ENCODE measurements around the gene PRRC2A.

Gene PRRC2A

DNA sequence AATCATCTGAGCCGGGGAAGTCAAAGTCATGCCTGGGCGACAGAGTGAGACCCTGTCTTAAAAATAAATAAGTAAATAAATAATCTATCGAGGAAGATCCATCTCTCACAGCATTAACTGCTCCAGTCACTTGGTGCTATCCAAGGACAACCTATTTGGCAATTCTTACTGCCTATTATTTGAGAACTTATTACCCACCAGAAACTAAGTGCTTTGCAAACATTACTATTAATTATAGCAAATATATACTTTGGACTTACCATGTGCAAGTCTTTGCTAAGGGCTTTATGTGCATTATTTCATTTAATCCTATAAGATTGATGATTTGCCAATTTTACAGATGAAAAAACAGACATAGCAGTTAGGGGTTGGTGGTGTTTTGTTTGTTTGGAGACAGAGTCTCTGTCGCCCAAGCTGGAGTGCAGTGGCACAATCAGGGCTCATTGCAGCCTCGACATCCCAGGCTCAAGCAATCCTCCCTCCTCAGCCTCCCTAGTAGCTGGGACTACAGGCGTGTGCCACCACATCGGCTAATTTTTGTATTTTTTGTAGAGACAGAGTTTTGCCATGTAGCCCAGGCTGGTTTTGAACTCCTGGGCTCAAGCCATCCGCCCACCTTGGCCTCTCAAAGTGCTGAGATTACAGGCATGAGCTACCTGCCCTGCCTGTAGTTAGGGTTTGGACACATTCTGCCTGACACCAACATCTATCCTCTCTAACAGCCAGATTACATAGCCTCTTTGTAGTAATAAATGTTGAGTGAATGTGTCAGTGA lies 34.2 kb downstream of the PRRC2A start:
- no peak for DNase-seq

DNA sequence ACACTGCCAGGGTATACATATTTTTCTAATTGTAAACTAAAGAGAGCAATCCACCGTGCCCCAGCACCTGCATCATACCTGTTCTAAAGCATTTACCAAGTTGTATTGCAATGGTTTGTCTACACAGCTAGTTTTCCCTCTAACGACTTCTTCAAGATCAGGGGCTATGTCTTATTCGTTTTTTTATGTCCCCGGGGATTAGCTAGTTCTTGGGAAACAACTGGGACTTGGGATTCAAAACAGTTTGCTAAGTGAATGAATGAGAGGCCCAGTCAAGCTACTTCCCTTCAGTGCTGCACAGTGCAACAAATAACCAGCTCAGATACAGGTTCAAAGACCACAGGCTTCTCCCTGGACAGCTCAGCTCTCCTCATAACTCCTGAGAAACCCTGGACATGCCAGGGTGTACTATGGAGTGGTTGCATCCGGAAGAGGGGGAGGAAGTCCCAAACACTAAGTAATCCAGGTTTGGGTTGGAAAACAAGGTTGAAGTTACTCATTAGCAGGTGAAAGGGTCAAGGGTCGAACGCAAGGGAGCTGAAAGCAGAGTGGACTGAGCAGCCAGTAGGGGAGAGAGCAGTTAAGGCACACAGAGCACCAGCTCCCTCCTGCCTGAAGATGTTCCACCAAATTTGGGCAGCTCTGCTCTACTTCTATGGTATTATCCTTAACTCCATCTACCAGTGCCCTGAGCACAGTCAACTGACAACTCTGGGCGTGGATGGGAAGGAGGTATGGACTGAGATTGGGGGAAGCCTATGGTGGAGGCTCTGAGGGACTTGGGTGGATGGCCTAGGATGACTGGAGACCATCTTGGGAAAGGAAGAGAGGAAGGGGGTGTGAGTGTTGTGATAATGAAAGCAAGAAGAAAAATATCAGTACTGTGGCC lies 35.1 kb downstream of the PRRC2A start, which contains the start of gene APOM:
Gene APOM, plus strand, starts transcription at position 546 of the 889 bp plus-strand sequence. Its CDS starts 73 bp downstream, at position 619.
- no peak for DNase-seq

DNA sequence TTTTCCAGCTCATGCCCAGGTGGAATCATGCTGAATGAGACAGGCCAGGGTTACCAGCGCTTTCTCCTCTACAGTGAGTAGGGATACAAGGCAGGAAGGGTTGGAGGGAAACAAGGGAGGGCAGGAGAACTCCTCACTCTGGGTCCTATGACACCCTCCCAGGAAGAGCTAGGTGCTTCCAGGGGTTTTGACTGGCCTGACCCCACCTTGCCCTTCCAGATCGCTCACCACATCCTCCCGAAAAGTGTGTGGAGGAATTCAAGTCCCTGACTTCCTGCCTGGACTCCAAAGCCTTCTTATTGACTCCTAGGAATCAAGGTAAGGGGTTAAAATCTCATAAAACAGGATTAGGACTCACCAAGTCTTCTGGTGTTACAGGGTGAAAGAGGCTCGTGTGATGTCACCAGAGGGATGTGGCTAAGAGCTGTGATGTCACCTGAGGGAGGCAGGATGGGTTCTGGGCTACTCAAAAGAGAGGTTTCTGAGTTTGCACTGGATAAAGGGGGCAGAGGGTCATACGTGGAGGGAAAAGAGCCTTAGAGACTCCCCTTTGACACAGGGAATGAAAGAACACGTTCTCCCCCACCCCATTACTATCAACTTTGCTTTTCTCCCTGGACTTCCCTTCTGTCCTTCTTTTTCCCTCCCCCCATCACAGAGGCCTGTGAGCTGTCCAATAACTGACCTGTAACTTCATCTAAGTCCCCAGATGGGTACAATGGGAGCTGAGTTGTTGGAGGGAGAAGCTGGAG lies 37.1 kb downstream of the PRRC2A start:
- DNase-seq = peak; percentile 39

GRCh38 chr6:31658158-31658688 lies 37.7 kb downstream of the PRRC2A start:
- DNase-seq = no peak

DNA sequence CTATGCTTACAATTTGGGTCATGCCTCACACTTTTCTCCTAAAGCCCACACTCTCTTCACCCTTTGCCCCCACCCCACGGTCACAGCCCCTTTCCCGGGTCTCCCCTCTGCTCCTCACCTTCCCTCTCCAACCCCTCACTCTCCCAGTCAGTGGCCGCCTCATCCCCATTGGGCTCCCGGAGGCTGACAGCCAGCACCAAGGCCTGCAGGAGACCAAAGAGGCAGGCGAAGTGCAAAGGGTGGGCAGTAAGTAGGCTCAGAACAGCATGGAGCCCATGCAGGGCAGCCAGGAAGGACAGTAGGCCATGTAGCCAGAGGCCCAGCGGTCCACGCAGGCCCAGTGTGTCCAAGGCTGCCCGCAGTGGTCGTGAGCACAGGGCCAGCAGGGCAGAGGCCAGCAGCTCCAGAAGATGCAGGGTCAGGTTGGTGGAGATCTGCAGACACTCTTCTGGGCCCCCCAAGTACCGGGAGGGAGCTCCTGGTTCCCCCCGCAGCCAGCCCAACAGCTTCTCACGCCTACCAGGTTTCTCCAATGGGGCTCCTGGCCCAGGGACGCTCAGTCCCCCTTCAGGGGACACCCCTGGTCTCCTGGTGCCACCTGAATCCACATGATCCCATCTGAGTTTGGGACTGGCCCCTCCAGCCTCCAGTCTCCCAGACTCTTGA lies 38.6 kb downstream of the PRRC2A start:
- DNase-seq = no peak

DNA sequence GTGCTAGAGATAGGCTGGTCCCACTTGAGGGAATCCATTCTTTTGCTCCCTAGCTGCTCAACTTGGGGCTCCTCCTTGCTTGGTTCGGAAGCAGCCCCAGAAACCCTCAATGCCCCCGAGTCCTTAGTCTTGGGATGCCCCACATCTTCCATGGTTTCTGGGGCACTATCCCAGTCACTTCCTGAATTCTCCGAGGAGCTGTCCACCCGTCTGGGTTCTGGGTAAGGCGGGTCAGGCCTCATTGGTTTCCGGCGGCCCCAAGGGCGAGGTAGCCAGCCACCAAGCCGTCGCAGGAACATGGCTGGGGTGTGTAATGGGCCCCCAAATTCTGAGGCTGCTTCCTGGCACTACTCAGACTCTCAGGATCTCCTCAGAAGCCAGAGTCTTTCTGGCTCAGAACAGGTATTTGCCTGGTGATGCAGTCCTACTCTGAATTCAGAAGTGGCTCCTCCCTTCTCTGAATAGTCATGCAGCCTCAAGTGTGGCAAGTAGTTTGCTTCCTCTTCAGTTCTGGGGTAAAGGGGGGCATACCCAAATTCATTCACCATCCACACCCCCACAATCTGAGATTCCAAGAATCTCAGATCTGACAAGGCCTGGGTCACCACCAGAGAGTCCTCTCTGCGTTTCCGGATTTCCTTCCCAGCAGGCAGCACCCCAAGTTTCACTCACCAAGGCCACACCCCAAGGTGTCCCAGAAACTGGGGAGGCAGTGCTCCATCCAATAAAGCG lies 39.3 kb downstream of the PRRC2A start:
- DNase-seq = peak; percentile 46

DNA sequence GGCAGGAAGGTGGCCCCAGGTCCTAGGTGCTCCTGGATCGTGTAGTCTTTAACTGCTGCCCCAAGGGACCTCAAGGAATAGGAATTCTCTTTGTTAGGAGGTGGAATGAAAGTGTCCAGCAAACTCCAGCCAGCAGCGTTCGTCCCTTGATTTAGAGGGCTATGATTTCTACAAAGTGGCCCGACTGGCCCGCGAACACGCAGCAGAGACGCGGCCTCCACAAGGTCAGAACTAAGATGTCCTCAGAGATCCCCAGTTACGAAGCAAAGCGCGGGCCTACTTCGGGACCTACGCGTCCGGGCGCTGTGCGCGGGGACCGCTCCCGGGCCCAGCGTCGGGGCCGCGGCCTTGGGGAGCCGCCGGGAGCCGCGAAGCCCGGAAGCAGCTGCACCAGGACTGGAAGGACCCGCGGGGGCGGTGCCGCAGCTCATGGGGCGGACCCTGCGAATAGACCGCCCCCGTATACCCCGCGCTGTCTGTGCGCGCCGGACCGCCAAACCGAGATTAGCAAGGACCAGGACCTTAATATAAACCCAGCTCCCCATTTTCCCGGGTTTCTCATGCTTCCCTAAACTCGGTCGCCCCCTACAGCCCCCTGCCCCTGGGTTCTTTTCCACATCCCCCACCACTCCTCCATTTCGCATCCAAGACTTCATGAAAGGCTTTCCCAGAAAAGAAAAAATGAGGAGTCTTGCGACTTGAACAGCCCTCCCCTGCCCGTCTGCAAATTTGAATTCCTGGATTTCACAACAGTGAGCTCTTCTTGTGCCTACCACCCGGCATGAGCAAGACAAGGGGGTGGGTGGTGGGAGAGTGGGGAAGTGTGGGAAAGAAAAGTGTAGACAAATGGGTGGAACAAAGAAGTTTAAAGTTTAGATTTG lies 40.1 kb downstream of the PRRC2A start, which contains the start of gene C6orf47:
Gene C6orf47, minus strand, starts transcription at position 398 of the 881 bp plus-strand sequence. CDS start 831 bp downstream, outside the sequence.
- DNase-seq = peak; percentile 76

DNA sequence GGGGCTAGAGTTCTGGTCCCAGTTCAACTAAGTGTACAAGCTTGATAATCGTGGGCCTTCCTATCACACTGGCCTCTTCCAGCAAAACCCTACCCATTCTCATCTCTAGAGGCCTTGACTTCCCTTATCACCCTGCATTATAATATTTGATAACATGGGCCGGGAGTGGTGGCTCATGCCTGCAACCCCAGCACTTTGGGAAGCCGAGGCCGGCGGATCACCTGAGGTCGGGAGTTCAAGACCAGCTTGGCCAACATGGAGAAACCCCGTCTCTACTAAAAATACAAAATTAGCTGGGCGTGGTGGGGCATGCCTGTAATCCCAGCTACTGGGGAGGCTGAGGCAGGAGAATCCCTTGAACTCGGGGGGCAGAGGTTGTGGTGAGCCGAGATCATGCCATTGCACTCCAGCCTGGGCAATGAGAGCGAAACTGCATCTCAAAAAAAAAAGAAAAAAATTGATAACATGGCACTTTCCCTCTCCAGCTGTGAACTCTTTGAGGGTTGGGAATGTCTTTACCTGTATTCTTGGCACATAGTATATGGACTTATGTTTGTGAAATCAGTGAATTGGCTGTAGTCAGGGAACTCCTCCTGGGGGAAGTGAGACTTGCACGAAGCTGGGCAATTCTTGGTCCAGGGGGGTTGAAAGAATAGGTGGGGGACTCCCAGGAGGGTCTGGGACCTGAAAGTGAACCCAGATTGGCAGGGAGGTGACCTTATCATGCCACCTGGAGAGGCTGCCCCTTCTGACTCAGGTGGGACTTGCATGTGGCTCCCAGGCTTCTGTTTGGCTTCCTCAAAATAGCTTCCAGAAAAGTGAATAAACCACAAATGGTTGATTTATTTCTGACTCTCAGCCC lies 41.0 kb downstream of the PRRC2A start:
- DNase-seq = no peak

- no peak for DNase-seq
Observed at GRCh38 chr6:31662124-31662723, 41.7 kb downstream of the PRRC2A start.

- no peak for DNase-seq
Observed at GRCh38 chr6:31663126-31663960, 42.8 kb downstream of the PRRC2A start.

GRCh38 chr6:31663961-31664789 lies 43.7 kb downstream of the PRRC2A start:
- DNase-seq = no peak

DNA sequence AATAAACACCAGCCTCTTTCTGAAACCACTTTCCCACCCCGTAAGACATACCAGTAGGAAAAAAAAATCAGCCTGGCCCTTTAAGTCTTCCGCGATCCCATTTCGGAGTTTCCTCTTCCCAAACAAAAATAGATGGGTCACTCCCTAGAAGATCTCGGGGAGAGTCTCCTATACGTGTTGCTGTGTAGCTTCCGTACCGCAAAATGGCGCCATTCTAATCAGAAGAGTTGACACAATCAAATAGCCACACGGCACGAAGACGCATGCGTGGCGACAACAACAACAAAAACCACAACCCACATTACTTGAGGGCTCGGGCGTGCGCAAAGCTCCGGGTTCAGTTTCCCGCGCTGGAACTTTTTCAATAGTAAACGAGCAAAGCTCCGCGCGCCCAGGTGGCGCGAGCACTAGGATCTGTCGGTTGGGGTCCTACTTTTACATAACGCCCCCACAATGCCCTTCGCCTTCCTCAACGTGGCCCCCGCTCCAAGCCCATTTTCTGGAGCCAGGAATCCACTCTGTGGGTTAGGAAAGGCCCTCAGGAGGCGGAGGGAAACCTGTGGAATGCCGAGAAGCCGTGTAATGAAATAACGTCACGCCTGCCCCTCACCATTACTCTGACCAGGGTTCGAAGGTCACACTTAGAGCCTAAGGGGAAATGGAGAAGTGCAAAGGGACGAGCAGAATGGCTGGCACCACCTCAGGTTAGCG lies 44.4 kb downstream of the PRRC2A start, which contains the start of gene GPANK1:
Gene GPANK1, minus strand, starts transcription at position 208 of the 711 bp plus-strand sequence. CDS start 519 bp downstream, outside the sequence.
- DNase-seq = peak; percentile 94

- DNase-seq = peak; percentile 98
Observed at GRCh38 chr6:31665501-31666336, 45.2 kb downstream of the PRRC2A start, which contains the start of gene CSNK2B. Gene CSNK2B, plus strand, starts transcription at chr6:31666080. Its CDS starts 752 bp downstream, at chr6:31666832.

DNA sequence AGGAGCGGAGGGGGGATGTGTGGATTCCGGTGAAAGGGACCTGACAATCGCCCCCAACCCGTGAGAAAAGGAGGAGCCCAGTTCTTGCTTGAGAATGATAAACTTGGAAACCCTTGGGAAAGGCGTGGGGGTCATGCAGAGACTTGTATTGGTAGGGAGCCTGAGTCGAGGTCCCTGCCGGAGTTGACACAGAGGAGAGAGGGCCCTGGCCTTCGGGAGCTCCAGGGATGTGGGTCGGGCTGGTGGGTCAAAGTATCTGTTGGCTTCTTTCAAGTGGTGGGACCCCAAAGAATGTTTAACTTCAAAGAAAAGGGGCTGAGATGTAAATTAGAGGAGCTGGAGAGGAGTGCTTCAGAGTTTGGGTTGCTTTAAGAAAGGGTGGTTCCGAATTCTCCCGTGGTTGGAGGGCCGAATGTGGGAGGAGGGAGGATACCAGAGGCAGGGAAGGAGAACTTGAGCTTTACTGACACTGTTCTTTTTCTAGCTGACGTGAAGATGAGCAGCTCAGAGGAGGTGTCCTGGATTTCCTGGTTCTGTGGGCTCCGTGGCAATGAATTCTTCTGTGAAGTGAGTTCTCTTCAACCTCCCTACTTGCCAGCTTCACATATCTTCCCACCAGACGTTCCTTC lies 45.9 kb downstream of the PRRC2A start:
- no peak for DNase-seq

Measured in CD4-positive, alpha-beta T cell treated with Interleukin-21 for 1 hour (primary cell).